HEK293 (cell line): Measurements from ENCODE around the gene GRM3.

Experiments used
- CTCF ChIA-PET: fragments of 350-600 bp; formaldehyde crosslinking; extraction: SDS; loops from one replicate; lab custom pipeline; 2021; ENCODE audit warnings: antibody characterized with exemption; lab: Yijun Ruan, JAX
- POLR2A ChIA-PET: fragments of 300-600 bp; formaldehyde crosslinking; extraction: SDS; loops from one replicate; lab custom pipeline; 2020; ENCODE audit warnings: antibody characterized with exemption, inconsistent platforms; lab: Yijun Ruan, JAX
- H3K27ac ChIP-seq: fragments of 200-500 bp; sonication (Bioruptor generic); 2 replicates; pipeline ENCODE4 v1.5.1; 2014; ENCODE audit warnings: low read depth, low read length, control low read depth, inconsistent platforms; ENCODE audit errors: extremely low read depth
- H3K36me3 ChIP-seq, 2 experiments: fragments of 200-500 bp in 1 of 2; sonication (Bioruptor generic) in 1 of 2; 1 replicate in 1 of 2; 2 replicates in 1 of 2; pipeline ENCODE4 v1.5.1; 2014 to 2017; ENCODE audit warnings: inconsistent platforms in 2 of 2, low read length in 2 of 2; ENCODE audit not compliant: control insufficient read depth in 2 of 2, insufficient read depth in 1 of 2
- H3K4me1 ChIP-seq: fragments of 200-500 bp; sonication (Bioruptor generic); 2 replicates; pipeline ENCODE4 v1.5.1; 2014; ENCODE audit warnings: mild to moderate bottlenecking, low read length, inconsistent platforms; ENCODE audit not compliant: control insufficient read depth, insufficient read depth
- H3K4me3 ChIP-seq: 2 replicates; pipeline ENCODE4 v1.5.1; 2011; ENCODE audit warnings: low read depth, mild to moderate bottlenecking, control low read depth, low read length, moderate library complexity
- H3K9me3 ChIP-seq: fragments of 200-500 bp; sonication (Bioruptor generic); 2 replicates; pipeline ENCODE4 v1.5.1; 2014; ENCODE audit warnings: low read depth, low read length, inconsistent platforms; ENCODE audit not compliant: control insufficient read depth, insufficient read depth
- KLF1 ChIP-seq: fragments of 450-650 bp; formaldehyde crosslinking; IDR thresholded peaks from 2 replicates; pipeline ENCODE4 v1.5.1; 2016; ENCODE audit warnings: missing biosample characterization, missing genetic modification characterization
- PRDM2 ChIP-seq: fragments of 450-650 bp; formaldehyde crosslinking; IDR thresholded peaks from 2 replicates; pipeline ENCODE4 v1.5.1; 2016; ENCODE audit warnings: missing biosample characterization, missing genetic modification characterization, borderline replicate concordance
- PRDM6 ChIP-seq: fragments of 450-650 bp; formaldehyde crosslinking; IDR thresholded peaks from 2 replicates; pipeline ENCODE4 v1.5.1; 2017; ENCODE audit warnings: missing biosample characterization, missing genetic modification characterization
- WT1 ChIP-seq: fragments of 450-650 bp; formaldehyde crosslinking; IDR thresholded peaks from 2 replicates; pipeline ENCODE4 v1.5.1; 2016; ENCODE audit warnings: missing biosample characterization, missing genetic modification characterization
- YY1 ChIP-seq: fragments of 450-650 bp; formaldehyde crosslinking; IDR thresholded peaks from 2 replicates; pipeline ENCODE4 v1.5.1; 2018; ENCODE audit warnings: missing biosample characterization, missing genetic modification characterization
- ZBTB10 ChIP-seq: fragments of 450-650 bp; formaldehyde crosslinking; IDR thresholded peaks from 2 replicates; pipeline ENCODE4 v1.5.1; 2016; ENCODE audit warnings: missing biosample characterization, missing genetic modification characterization
- ZNF10 ChIP-seq: fragments of 450-650 bp; formaldehyde crosslinking; IDR thresholded peaks from 2 replicates; pipeline ENCODE4 v1.5.1; 2017; ENCODE audit warnings: missing biosample characterization, missing genetic modification characterization
- ZNF157 ChIP-seq: fragments of 450-650 bp; formaldehyde crosslinking; IDR thresholded peaks from 2 replicates; pipeline ENCODE4 v1.5.1; 2016; ENCODE audit warnings: missing biosample characterization, missing genetic modification characterization
- ZNF221 ChIP-seq: fragments of 450-650 bp; formaldehyde crosslinking; IDR thresholded peaks from 2 replicates; pipeline ENCODE4 v1.5.1; 2017; ENCODE audit warnings: missing biosample characterization, missing genetic modification characterization, borderline replicate concordance
- ZNF324 ChIP-seq: fragments of 450-650 bp; formaldehyde crosslinking; IDR thresholded peaks from 2 replicates; pipeline ENCODE4 v1.5.1; 2016; ENCODE audit warnings: missing biosample characterization, missing genetic modification characterization
- ZNF423 ChIP-seq: fragments of 450-650 bp; formaldehyde crosslinking; IDR thresholded peaks from 2 replicates; pipeline ENCODE4 v1.5.1; 2016; ENCODE audit warnings: missing biosample characterization, missing genetic modification characterization
- ZNF449 ChIP-seq: fragments of 450-650 bp; formaldehyde crosslinking; IDR thresholded peaks from 2 replicates; pipeline ENCODE4 v1.5.1; 2017; ENCODE audit warnings: missing biosample characterization, mild to moderate bottlenecking, missing genetic modification characterization, moderate library complexity
- ZNF664 ChIP-seq: fragments of 450-650 bp; formaldehyde crosslinking; IDR thresholded peaks from 2 replicates; pipeline ENCODE4 v1.5.1; 2016; ENCODE audit warnings: missing biosample characterization, missing genetic modification characterization
- ZXDB ChIP-seq: fragments of 450-650 bp; formaldehyde crosslinking; IDR thresholded peaks from 2 replicates; pipeline ENCODE4 v1.5.1; 2016; ENCODE audit warnings: missing biosample characterization, missing genetic modification characterization

GRM3 gene

GRCh38 chr7:86844608-86845007 lies 200.9 kb downstream of the GRM3 start:
- H3K27ac ChIP-seq = no peak overlapping the region
- no peaks in the 10 kb centered on the region for H3K36me3 ChIP-seq
- H3K4me3 ChIP-seq = no peak overlapping the region
- POLR2A ChIA-PET = no interaction called here
- no peaks in the 10 kb centered on the region for H3K4me1 ChIP-seq
- no peaks in the 10 kb centered on the region for H3K9me3 ChIP-seq
- TF ChIP-seq ZXDB (no peak), ZNF449 (tag by site-specific recombination) (no peak), PRDM2 (tag by site-specific recombination) (no peak), ZNF10 (tag by site-specific recombination) (no peak), ZNF324 (tag by site-specific recombination) (no peak), ZNF157 (no peak), KLF1 (tag by site-specific recombination) (no peak)
- CTCF ChIA-PET = no interaction called here

- Histone ChIP-seq H3K4me3 (no peak overlapping the region), H3K9me3 (no peaks in the 10 kb centered on the region), H3K27ac (no peak overlapping the region), H3K36me3 (no peaks in the 10 kb centered on the region), H3K4me1 (no peaks in the 10 kb centered on the region)
- TF ChIP-seq ZNF664 (tag by site-specific recombination) = no peak
- TF ChIP-seq WT1 (tag by site-specific recombination) = no peak
- no peak for TF ChIP-seq YY1 (tag by site-specific recombination)
- no peak for TF ChIP-seq ZBTB10 (tag by site-specific recombination)
- no peak for TF ChIP-seq ZNF221 (tag by site-specific recombination)
- TF ChIP-seq ZNF423 (tag by site-specific recombination) = no peak
- TF ChIP-seq PRDM6 = no peak
- CTCF ChIA-PET = no interaction called here
- POLR2A ChIA-PET = no interaction called here
Measured at GRCh38 chr7:86846494-86847190, 202.9 kb downstream of the GRM3 start.
